ENCODE results near the gene PPP1CB.

GRCh38 chr2:28747714-28748113 is 3.9 kb upstream of the PPP1CB start:
- TF ChIP-seq CTCF (IDR thresholded peaks at IDR 0.05; ENCODE audit: low read length) (no peak), EZH2phosphoT487 (IDR thresholded peaks at IDR 0.05; ENCODE audit: low read length) (no peak)
